K562 (cell line): ENCODE measurements around the gene GALP. TPM values are rescaled to one million over a fixed set of nuclear protein-coding genes. Genes with fewer than 3 reads are reported as not detected.

Experiments used
- EP400 ChIP-seq: fragments of 450-650 bp; IDR thresholded peaks from 2 replicates; pipeline ENCODE4 v1.6.1; 2017; ENCODE audit warnings: antibody characterized with exemption, mild to moderate bottlenecking, moderate library complexity
- GATAD2A ChIP-seq: fragments of 450-650 bp; IDR thresholded peaks from 2 replicates; pipeline ENCODE4 v1.6.1; 2017
- JUND ChIP-seq, 2 experiments: IDR thresholded peaks; 2 replicates in 1 of 2; 3 replicates in 1 of 2; pipeline ENCODE4 v1.6.1; 2011; ENCODE audit warnings: borderline replicate concordance in 2 of 2, low read depth in 2 of 2, low read length in 2 of 2, improper control_type of control experiment in 1 of 2, missing biosample characterization in 1 of 2, missing genetic modification characterization in 1 of 2, missing genetic modification reagents in 1 of 2
- KDM2B ChIP-seq: fragments of 250-450 bp; sonication (Bioruptor Pico); IDR thresholded peaks from 2 replicates; pipeline ENCODE4 v1.8.0; 2021; ENCODE audit warnings: mild to moderate bottlenecking, moderate library complexity
- MAFF ChIP-seq: IDR thresholded peaks from 2 replicates; pipeline ENCODE4 v1.6.1; 2012; ENCODE audit warnings: low read length, improper control_type of control experiment
- MTA2 ChIP-seq: fragments of 450-650 bp; IDR thresholded peaks from 2 replicates; pipeline ENCODE4 v1.6.1; 2016; ENCODE audit warnings: low read depth
- MTA3 ChIP-seq: fragments of 450-650 bp; formaldehyde crosslinking; IDR thresholded peaks from 2 replicates; pipeline ENCODE4 v1.6.1; 2017; ENCODE audit warnings: mild to moderate bottlenecking, borderline replicate concordance
- NELFE ChIP-seq: IDR thresholded peaks from 2 replicates; pipeline ENCODE4 v1.6.1; 2011; ENCODE audit warnings: mild to moderate bottlenecking; ENCODE audit not compliant: insufficient read depth, insufficient read length
- NFIX ChIP-seq: fragments of 250-450 bp; sonication (Bioruptor Pico); IDR thresholded peaks from 2 replicates; pipeline ENCODE4 v1.4.0; 2020; ENCODE audit warnings: low read depth, mild to moderate bottlenecking, moderate library complexity
- POLR3G ChIP-seq: IDR thresholded peaks from 2 replicates; pipeline ENCODE4 v1.6.1; 2011; ENCODE audit not compliant: insufficient read length, insufficient replicate concordance; ENCODE audit errors: extremely low read depth
- SETDB1 ChIP-seq: IDR thresholded peaks from one replicate; pipeline ENCODE4 v1.6.1; 2012; ENCODE audit warnings: low read length, control low read depth, inconsistent platforms
- TAL1 ChIP-seq: fragments of 450-650 bp; IDR thresholded peaks from 2 replicates; pipeline ENCODE4 v1.6.1; 2016; ENCODE audit warnings: mild to moderate bottlenecking
- UBTF ChIP-seq, 2 experiments: IDR thresholded peaks; 2 replicates each; pipeline ENCODE4 v1.6.1; 2012; ENCODE audit warnings: improper control_type of control experiment in 2 of 2, low read depth in 2 of 2, low read length in 2 of 2, borderline replicate concordance in 1 of 2
- ZBTB33 ChIP-seq: sonication (generic); formaldehyde crosslinking; IDR thresholded peaks from 2 replicates; pipeline ENCODE4 v1.8.1; 2023; ENCODE audit warnings: mild to moderate bottlenecking, missing genetic modification reagents
- ZBTB8A ChIP-seq: fragments of 450-650 bp; IDR thresholded peaks from 2 replicates; pipeline ENCODE4 v1.6.1; 2018; ENCODE audit warnings: mild to moderate bottlenecking, moderate library complexity; ENCODE audit not compliant: partially characterized antibody
- ZFP36 ChIP-seq: fragments of 150-350 bp; IDR thresholded peaks from 2 replicates; pipeline ENCODE4 v1.6.1; 2018; ENCODE audit warnings: low read length, low read depth; ENCODE audit not compliant: partially characterized antibody
- ZNF277 ChIP-seq: fragments of 250-450 bp; sonication (Bioruptor Pico); IDR thresholded peaks from 2 replicates; pipeline ENCODE4 v1.8.0; 2022; ENCODE audit warnings: inconsistent platforms, mild to moderate bottlenecking, moderate library complexity, borderline replicate concordance
- ZNF507 ChIP-seq: conservative IDR thresholded peaks from 2 replicates; pipeline ENCODE4 v1.6.1; 2017; ENCODE audit warnings: missing genetic modification characterization, missing compliant biosample characterization
- ZNF583 ChIP-seq: fragments of 250-450 bp; sonication (Bioruptor Pico); IDR thresholded peaks from 2 replicates; pipeline ENCODE4 v1.4.0; 2020
- ZNF695 ChIP-seq: fragments of 450-650 bp; formaldehyde crosslinking; IDR thresholded peaks from 2 replicates; pipeline ENCODE4 v1.4.0; 2020; ENCODE audit warnings: mild to moderate bottlenecking, moderate library complexity
- polyA plus RNA-seq, 8 experiments: library from polyadenylated mRNA; depleted of rRNA in 4 of 8; stranded (reverse) in 5 of 8; unstranded in 3 of 8; fragments of >200 nt; fragmentation: Nextera tagmentation in 2 of 8; fragmentation: Illumina TruSeq in 1 of 8; extraction: Ambion mirVana in 2 of 8; extraction: Trizol in 1 of 8; gene quantifications; 2 replicates each; pipeline versions ENCODE4 v1.2.1 to v1.2.3, GENCODE V29; 2011 to 2014; ENCODE audit warnings: inconsistent platforms in 1 of 8, missing spikeins in 1 of 8
- total RNA-seq, 7 experiments: library from RNA; depleted of rRNA in 6 of 7; stranded (reverse); fragments of >200 nt in 6 of 7; fragmentation: Illumina TruSeq in 2 of 7; extraction: Trizol in 2 of 7; gene quantifications; 2 replicates each; pipeline versions ENCODE4 v1.2.1 to v1.2.3, GENCODE V29; 2011 to 2021; ENCODE audit warnings: low replicate concordance in 1 of 7
- TF ChIP-seq, protein P1 (sequence below): sonication (generic); formaldehyde crosslinking; IDR thresholded peaks from 2 replicates; pipeline ENCODE4 v1.5.0; 2020; ENCODE audit warnings: missing genetic modification reagents

GALP gene
- total and polyA plus RNA-seq, 9 of the 15 experiments (the other 6 are each of a cell fraction or from before 2014, with no cell fraction given): not detected

- TF ChIP-seq KDM2B (CRISPR knock-in tag) (no peak), MTA2 (no peak), UBTF (IDR thresholded peaks at IDR 0.05; ENCODE audit: borderline replicate concordance in 1 of 2, low read depth in 2 of 2, low read length in 2 of 2) (no peak), ZFP36 (peak; percentile 61), ZNF583 (no peak), EP400 (no peak), ZNF695 (CRISPR knock-in tag) (no peak), POLR3G (no peak), ZBTB33 (CRISPR knock-in tag) (no peak), MTA3 (0 out of 2 replicates have a peak, but pooled peaks have one; percentile 20), ZNF277 (CRISPR knock-in tag) (no peak), ZNF507 (tag) (no peak), JUND (IDR thresholded peaks at IDR 0.05; ENCODE audit: borderline replicate concordance, low read depth, low read length) (peak; percentile 75), JUND (tag; IDR thresholded peaks at IDR 0.05; ENCODE audit: borderline replicate concordance, low read depth, low read length) (peak; percentile 49; the same call in 1 of the 3 replicates), MAFF (no peak), NFIX (CRISPR knock-in tag) (no peak), SETDB1 (no peak), NELFE (no peak), ZBTB8A (no peak), TAL1 (no peak), GATAD2A (no peak)
- TF ChIP-seq, protein P1, sequence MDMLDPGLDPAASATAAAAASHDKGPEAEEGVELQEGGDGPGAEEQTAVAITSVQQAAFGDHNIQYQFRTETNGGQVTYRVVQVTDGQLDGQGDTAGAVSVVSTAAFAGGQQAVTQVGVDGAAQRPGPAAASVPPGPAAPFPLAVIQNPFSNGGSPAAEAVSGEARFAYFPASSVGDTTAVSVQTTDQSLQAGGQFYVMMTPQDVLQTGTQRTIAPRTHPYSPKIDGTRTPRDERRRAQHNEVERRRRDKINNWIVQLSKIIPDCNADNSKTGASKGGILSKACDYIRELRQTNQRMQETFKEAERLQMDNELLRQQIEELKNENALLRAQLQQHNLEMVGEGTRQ: no peak
These were observed 13.6 kb upstream of the GALP start (continued) for GRCh38 chr19:56162258-56162657.
